Tracheal epithelial cell (primary cell): Measurements from ENCODE around the gene TMBIM1. TPM values are rescaled to one million over a fixed set of nuclear protein-coding genes. Genes with fewer than 3 reads are reported as not detected.

ENCODE experiments used
- total RNA-seq: library from RNA; depleted of rRNA; stranded (reverse); fragments of >200 nt; gene quantifications from 2 replicates; pipeline ENCODE4 v1.2.1, GENCODE V29; 2014

Gene TMBIM1
- 676 and 698 TPM in 2 replicates for total RNA-seq

DNA sequence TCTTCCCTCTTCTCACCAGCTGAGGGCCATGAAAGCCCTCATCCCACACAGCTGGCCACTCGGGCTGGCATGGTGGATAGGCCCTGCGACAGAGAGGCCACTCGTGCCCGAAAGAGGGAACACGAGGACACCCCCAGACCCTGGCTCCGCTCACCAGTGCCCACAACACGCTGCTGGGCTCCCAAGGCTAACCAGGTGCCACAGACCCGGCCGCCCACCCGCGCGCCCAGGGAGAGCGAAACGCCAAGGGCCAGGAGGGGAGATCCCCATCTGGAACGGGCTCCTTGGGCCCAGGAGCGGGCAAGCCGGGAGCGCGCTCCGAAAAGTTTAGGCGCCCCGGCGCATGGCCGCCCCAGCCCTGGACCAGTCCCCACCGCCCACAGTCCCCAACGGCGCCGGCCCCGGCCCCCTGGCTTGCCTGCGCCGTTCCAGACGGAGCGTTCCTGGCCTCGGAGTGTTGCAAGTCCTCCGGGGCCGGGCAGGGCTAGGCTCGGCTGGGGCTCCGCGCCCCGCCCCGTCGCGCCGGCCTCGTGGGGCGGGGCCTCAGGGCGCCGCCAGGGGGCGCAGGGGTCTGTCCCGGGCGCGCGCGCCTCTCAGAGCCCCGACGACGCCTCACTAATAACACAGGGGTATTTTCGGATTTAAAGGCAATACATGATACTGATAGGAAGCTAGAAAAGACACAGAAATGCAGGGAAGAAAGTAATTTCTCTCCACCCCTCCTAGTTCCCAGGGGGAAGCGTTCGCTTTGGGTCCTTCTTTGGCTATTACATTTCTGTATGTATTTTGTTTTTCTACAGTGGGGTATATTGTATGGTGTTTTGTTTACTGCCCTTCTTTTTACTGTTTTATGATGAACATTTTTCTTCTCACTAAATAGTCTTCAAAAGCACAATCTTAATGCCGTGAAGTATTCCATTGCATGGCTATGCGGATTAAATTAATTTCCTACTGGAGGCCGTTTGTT lies at the start of gene TMBIM1:
TMBIM1 (minus strand) TSS at position 456 of the 967 bp plus-strand sequence. CDS start 10,362 bp downstream, outside the sequence.

GRCh38 chr2:218269900-218270720 lies 22.2 kb downstream of the TMBIM1 start, which contains the start of the genes AAMP and PNKD:
Gene AAMP (minus strand): TSS chr2:218270137. CDS start chr2:218270086, 51 bp downstream.
Gene PNKD (plus strand): TSS chr2:218270519. CDS start chr2:218270536, 17 bp downstream.

DNA sequence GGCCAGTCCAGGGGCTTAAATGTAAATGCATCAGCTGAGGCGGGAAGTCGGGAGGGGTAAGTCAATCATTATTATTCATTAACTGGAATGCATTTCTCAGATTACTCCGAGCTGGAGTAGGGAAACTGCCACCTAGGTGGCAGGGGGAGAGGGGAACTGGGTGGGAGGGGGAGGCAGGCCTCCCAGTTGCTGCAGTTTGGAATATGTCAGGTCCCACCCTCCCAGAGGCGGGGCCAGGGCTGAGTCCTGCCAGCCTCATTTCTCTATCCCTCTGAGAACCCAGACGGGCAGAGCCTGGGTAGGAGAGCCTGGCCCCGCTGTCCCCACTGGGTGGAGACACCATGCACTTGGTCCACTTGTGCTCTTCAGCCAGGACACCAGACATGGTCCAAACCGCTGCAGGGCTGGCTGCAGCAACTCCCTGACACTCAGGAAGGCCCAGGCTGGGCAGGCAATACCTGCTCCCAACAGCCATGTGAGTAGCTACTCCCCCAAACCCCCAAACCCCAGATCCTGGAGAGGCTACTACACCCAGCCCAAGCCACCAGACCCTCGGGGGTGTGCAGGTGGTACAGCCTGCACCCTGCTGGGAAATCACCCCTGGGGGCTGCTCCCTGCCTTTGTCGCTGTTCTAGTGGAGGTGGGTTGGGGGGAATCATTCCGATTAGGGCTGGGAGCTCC lies 31.4 kb downstream of the TMBIM1 start, which contains the start of gene GPBAR1:
GPBAR1 (plus strand) TSS at position 274 of the 681 bp plus-strand sequence. CDS start 1,710 bp downstream, outside the sequence.

Other genes starting within 250 kb of the TMBIM1 start
- under 0.01 TPM in 1 of 2 replicates, not detected in the other for gene RUFY4, start 223.2 kb downstream of the TMBIM1 start, total RNA-seq
- gene CXCR2, start 166.5 kb downstream of the TMBIM1 start, total RNA-seq = under 0.01 and 0.48 TPM in 2 replicates
- not detected in 2 replicates for gene CXCR1, start 125.5 kb downstream of the TMBIM1 start, total RNA-seq
- gene ARPC2, start 75.3 kb downstream of the TMBIM1 start, total RNA-seq = 396 and 434 TPM in 2 replicates
- gene GPBAR1, start 31.5 kb downstream of the TMBIM1 start, total RNA-seq = 0.43 TPM in 1 of 2 replicates, not detected in the other
- gene AAMP, start 22.4 kb downstream of the TMBIM1 start, total RNA-seq = 208 and 211 TPM in 2 replicates
- 20.7 and 24.8 TPM in 2 replicates for gene PNKD, start 22.0 kb downstream of the TMBIM1 start, total RNA-seq
- not detected in 2 replicates for gene CATIP, start 64.4 kb upstream of the TMBIM1 start, total RNA-seq
- 0.21 and 1.4 TPM in 2 replicates for gene SLC11A1, start 89.8 kb upstream of the TMBIM1 start, total RNA-seq
- 40.3 and 52.3 TPM in 2 replicates for gene CTDSP1, start 107.4 kb upstream of the TMBIM1 start, total RNA-seq
- not detected in 2 replicates for gene VIL1, start 126.6 kb upstream of the TMBIM1 start, total RNA-seq